ENCODE data around the gene CDHR1. TPM values are rescaled to one million over a fixed set of nuclear protein-coding genes. Genes with fewer than 3 reads are reported as not detected.

The CDHR1 gene
- total and polyA plus RNA-seq, 2 donors from 2014 or later: 0.47 to 1.1 TPM

- H3K36me3 ChIP-seq (ENCODE audit: control insufficient read depth in 2 of 3, insufficient read depth in 3 of 3, low read length in 3 of 3): no peaks in the 10 kb centered on the region
- DNase-seq: peak in 4 of 5 donors; percentile 46 to 72 (median 64)
- TF ChIP-seq CTCF (IDR thresholded peaks at IDR 0.05; ENCODE audit: borderline replicate concordance, extremely low read depth, insufficient read depth): peak; percentile 71
- no peak for FAIRE-seq
- H3K4me3 ChIP-seq (ENCODE audit: low read length in 3 of 3): no peak overlapping the region
- intact Hi-C loops (cut with DNase I): loop anchor here (10.0 kb wide), 1 partner anchor 60 kb away; no protein-coding TSS in a partner anchor
- H3K27me3 ChIP-seq (ENCODE audit: control insufficient read depth, insufficient read depth, low read length): no peaks in the 10 kb centered on the region
- no peaks in the 10 kb centered on the region for H3K9me3 ChIP-seq (ENCODE audit: control insufficient read depth in 2 of 3, insufficient read depth in 1 of 3, low read length in 3 of 3)
- no peak overlapping the region for H3K9ac ChIP-seq (ENCODE audit: low read length in 3 of 3)
- H3K27ac ChIP-seq (ENCODE audit: low read depth in 2 of 2, low read length in 2 of 2): no peak overlapping the region
- no peaks in the 10 kb centered on the region for H3K4me1 ChIP-seq (ENCODE audit: control insufficient read depth in 2 of 3, insufficient read depth in 2 of 3, low read depth in 1 of 3, low read length in 3 of 3)
Measured at GRCh38 chr10:84205049-84205852, 10.9 kb downstream of the CDHR1 start.

GRCh38 chr10:84205853-84206525 lies 11.7 kb downstream of the CDHR1 start:
- DNase-seq (no peak), FAIRE-seq (no peak)
- no peaks in the 10 kb centered on the region for H3K4me1 ChIP-seq (ENCODE audit: control insufficient read depth in 2 of 3, insufficient read depth in 2 of 3, low read depth in 1 of 3, low read length in 3 of 3)
- H3K9me3 ChIP-seq (ENCODE audit: control insufficient read depth in 2 of 3, insufficient read depth in 1 of 3, low read length in 3 of 3): no peaks in the 10 kb centered on the region
- H3K36me3 ChIP-seq (ENCODE audit: control insufficient read depth in 2 of 3, insufficient read depth in 3 of 3, low read length in 3 of 3): no peaks in the 10 kb centered on the region
- no peaks in the 10 kb centered on the region for H3K27me3 ChIP-seq (ENCODE audit: control insufficient read depth, insufficient read depth, low read length)
- no peak overlapping the region for H3K9ac ChIP-seq (ENCODE audit: low read length in 3 of 3)
- H3K27ac ChIP-seq (ENCODE audit: low read depth in 2 of 2, low read length in 2 of 2): no peak overlapping the region
- intact Hi-C loops (cut with DNase I): loop anchor here (10.0 kb wide), 1 partner anchor 61 kb away; no protein-coding TSS in a partner anchor
- H3K4me3 ChIP-seq (ENCODE audit: low read length in 3 of 3): no peak overlapping the region
- no peak for TF ChIP-seq CTCF (IDR thresholded peaks at IDR 0.05; ENCODE audit: borderline replicate concordance, extremely low read depth, insufficient read depth)

- H3K36me3 ChIP-seq (ENCODE audit: control insufficient read depth in 2 of 3, insufficient read depth in 3 of 3, low read length in 3 of 3): no peaks in the 10 kb centered on the region
- H3K4me1 ChIP-seq (ENCODE audit: control insufficient read depth in 2 of 3, insufficient read depth in 2 of 3, low read depth in 1 of 3, low read length in 3 of 3): no peaks in the 10 kb centered on the region
- intact Hi-C loops (cut with DNase I): loop anchor here (10.0 kb wide), 1 partner anchor 63 kb away; no protein-coding TSS in a partner anchor
- no peaks in the 10 kb centered on the region for H3K27me3 ChIP-seq (ENCODE audit: control insufficient read depth, insufficient read depth, low read length)
- H3K4me3 ChIP-seq (ENCODE audit: low read length in 3 of 3): no peak overlapping the region
- H3K9ac ChIP-seq (ENCODE audit: low read length in 3 of 3): no peak overlapping the region
- H3K27ac ChIP-seq (ENCODE audit: low read depth in 2 of 2, low read length in 2 of 2): no peak overlapping the region
- H3K9me3 ChIP-seq (ENCODE audit: control insufficient read depth in 2 of 3, insufficient read depth in 1 of 3, low read length in 3 of 3): no peaks in the 10 kb centered on the region
- TF ChIP-seq CTCF (IDR thresholded peaks at IDR 0.05; ENCODE audit: borderline replicate concordance, extremely low read depth, insufficient read depth): no peak
- no peak for FAIRE-seq
- DNase-seq: no peak
Measured at GRCh38 chr10:84208023-84208422, 13.7 kb downstream of the CDHR1 start.

Measured in kidney (tissue), 14 donors.